Dermis blood vessel endothelial cell (primary cell): ENCODE data around the gene CEP78. TPM values are rescaled to one million over a fixed set of nuclear protein-coding genes. Genes with fewer than 3 reads are reported as not detected.

Source experiments
- DNase-seq: peaks from one replicate; pipeline ENCODE4 v3.0.0; 2010
- total RNA-seq: library from RNA; depleted of rRNA; stranded (reverse); fragments of >200 nt; gene quantifications from 2 replicates; pipeline ENCODE4 v1.2.3, GENCODE V29; 2014

Gene CEP78
- total RNA-seq, 1 donor from 2014 or later: 18.5 TPM

DNA sequence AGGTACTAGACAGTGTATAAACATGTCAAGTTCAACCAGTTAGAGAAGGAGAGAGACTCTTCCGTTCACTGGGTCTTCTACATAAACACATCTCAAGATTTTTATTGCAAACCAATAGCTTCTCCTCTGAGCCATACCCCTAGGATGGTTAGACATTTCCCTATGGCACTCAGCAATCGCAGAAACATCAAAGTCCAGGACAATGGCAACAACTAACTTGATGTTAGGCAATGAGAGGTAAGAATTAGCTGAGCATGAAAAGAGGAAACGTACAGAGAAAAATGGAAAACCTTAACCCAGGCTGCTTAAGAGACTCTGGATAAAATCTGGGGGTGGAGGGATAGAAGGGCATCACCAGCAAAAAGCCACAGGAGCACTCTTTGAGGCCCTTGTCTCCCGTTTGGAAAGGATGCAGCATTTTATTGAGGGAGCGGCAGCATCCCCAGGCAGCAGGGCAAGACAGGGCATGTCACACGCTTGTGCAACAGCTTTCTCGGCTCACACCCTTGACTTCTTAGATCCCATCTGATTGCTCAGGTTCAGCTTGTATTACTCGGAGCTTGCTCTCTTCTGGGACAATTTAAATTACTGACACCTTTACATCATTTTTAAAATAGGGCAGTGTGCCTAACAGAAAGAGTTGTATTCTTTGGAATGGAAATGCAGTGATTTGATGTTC, 52.5 kb downstream of the CEP78 start:
- DNase-seq: no peak

DNA sequence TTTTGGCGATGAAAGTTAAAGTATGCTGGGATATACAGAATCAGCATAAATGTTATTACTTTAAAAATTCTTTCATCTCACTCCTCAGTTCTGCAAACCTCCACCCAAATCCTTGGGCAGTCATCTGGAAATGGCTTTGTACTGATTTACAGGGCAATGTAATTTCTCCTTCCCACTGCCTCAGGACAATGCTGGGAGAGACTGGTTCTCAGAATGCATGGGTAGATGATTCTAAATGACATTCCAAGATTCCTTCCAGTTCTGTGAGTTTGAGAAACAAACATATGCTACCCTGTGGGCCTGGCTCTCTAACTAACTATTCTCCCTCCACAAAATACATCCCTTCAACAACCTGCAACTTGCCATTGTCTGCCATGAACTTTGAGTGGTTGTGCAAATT, 53.6 kb downstream of the CEP78 start:
- DNase-seq: no peak

DNA sequence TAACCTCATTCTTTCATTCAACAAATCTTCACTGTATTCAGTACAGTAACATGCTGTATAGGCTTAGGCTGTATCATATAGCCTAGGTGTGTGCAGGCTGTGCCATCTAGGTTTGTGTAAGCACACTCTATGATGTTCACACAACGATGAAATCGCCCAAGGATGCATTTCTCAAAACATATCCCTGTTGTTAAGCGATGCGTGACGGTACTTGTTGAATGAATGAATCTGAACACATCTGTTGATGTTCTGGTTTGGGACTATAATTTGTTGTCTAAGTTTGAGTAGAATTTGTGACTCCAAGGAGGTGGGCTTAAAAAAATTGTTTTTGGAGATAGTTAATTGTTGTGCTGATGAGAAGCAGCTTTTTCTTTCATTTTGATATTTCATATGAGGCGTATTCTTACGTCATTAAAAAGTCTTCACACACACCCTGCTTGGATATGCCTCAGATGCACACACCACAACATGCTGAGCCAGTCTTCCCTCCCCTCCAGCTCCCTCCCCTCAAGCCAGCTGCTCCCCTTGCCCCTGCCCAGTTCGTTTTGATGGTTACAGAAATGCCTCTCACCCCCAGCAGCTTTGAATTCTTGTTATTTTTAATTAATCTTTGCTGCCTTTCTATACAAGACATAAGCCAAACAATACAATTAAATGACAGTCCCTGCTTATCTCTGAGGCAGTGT, 55.5 kb downstream of the CEP78 start:
- DNase-seq: no peak

DNA sequence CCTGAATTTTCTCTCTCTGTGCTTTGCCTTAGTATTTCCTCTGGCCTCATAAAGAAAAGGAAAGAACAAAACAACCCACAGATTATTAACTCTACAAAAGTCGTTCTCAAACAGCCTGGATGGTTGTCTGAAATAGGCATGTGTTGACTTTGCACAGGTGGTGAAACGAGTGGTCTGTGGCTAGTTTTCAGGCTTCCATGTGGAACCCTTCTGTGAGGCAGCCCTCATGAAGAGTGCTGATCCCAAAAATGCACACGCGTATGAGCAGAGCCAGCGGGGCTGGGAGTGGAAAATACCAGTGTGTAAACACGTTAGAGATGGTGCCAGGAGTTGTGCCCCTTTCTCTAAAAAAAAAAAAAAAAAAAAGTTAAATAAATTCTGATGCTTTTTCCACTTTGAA, 56.2 kb downstream of the CEP78 start:
- no peak for DNase-seq

DNA sequence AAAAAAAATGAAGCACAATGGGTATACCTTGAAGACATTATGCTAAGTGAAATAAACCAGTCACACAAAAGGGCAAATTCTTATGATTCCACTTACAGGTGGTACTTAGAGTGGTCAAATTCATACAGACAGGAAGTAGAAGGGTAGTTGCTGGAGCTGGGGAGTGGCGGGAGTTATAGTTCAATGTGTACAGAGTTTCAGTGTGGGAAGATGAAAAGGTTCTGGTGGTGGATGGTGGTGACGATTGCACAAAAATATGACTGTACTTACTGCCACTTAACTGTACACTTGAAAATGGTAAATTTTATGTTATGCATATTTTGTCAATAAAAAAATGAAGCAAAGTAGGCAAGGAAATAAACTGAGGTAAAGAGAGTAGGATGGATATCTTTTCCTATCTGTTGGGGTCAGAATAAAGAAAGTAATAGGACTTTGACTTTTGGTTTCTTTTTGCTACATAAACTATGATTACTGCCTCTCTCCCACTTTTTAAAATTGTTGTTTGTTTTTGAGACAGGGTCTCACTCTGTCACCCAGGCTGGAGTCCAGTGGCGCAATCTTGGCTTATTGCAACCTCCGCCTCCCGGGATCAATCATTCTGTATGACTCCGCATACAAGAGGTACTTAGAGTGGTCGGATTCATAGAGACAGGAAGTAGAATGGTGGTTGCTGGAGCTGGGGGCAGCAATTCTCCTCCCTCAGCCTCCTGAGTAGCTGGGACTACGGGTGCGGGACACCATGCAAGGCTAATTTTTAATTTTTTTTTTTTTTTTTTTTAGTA, 57.0 kb downstream of the CEP78 start:
- no peak for DNase-seq

DNA sequence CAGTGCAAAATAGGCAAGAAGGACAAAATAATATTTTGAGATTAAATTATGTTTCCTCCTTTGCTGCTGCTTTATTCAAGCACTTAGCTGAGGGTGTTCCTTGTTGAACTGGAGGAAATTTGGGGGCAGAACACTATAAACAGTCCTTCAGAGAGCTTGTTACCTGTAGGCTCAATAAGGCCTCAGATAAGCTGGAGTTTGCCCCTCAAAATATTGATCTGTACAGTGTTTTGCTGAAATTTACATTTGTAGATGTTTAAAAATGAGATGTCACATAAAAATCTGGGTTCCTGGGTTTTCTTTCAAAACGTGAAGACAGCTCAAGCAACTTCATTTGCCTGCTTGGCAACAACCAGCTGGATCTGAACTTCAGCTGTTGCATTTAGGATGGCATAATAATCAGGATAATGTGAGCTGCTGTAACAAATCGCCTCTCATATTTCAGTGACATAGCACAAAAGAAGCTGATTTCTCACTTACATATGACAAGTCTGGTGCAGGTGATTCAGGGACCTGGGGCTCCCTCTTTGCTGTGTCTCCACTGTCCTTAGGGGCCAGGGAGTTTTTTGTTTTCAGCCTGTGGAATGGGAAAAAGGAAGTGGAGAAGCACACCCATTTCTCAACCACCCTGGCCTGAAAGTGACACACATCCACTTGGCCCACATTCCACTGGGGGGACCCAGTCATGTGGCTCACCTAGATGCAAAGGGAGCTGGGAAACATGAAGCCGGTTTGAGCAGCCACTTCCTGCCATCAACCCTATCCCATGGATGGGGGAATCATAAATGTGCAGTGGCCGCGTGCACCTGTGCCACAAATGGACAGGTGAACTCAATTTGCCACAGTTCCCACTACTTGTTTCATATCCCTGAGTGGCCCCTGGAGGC, 58.7 kb downstream of the CEP78 start:
- no peak for DNase-seq

DNA sequence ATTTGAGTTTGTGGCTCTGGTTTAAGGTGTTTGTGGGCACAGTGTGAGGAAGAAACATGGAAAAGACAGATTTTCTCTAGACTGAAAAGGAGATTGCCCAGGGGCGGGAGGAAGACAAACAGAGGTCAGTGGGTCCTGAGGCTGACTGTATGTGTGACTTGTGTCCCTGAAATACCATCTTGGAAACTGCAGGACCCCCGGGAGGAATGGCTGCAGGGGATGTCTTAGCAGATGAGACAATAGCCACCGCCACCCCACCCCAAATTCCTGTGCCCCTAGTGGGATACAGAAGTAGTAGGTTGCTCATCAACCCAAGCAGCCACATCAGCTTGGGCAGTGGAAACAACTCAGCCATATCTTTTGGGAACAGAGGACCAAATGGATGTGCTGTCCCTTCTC, 59.3 kb downstream of the CEP78 start:
- no peak for DNase-seq

DNA sequence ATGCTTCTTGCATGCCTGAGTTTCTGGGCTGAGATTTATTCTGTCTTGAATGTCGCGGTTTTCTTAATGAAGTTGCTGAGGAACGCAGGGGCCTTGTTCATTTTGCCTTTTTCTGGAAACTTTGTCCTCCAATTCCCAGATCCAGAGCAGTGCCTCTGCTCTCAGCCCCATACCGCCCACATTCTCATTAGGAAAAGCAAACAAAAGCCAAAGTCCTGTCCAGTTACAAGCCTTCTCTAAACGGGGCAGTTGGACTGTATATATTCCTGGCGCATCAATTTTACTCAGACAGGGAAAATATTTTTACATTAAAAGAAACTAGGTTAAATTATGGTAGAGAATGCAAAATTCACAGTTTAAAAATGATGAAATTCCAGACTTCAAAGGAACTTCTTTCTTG, 59.9 kb downstream of the CEP78 start:
- DNase-seq: no peak

DNA sequence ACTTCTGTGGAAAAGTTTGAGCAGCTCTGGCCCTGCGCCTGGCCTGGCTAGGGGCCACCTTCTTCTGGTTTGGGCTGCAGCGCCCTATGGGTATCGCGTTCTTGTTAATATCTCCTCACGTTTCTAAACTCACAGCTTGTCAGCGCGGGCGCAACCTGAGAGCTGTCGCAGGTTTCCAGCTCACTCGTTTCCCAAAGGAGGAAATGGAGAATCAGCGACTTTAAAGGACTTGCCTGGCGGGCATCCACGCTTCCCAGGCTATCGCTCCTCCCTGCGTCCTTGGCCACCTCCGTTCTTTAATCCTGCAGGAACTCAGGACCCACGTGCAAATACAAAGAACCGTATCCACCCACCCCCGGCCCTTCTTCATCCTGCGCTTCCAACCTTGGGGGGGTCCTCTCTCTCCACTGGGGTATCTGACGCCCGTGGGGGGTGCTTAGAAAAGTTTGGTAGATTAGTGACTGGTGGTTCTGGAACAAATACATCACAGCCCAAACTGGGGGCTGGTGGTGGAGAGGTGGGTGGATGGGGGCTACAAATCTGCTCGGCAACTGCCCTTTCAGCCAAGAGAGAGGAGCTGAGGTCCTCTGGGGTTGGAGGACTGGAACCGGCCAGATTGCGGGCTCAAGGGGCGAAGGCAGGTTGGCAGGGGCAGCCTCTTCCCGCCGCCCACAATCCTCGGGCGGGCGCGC, 60.5 kb downstream of the CEP78 start:
- peak; percentile 51 for DNase-seq

DNA sequence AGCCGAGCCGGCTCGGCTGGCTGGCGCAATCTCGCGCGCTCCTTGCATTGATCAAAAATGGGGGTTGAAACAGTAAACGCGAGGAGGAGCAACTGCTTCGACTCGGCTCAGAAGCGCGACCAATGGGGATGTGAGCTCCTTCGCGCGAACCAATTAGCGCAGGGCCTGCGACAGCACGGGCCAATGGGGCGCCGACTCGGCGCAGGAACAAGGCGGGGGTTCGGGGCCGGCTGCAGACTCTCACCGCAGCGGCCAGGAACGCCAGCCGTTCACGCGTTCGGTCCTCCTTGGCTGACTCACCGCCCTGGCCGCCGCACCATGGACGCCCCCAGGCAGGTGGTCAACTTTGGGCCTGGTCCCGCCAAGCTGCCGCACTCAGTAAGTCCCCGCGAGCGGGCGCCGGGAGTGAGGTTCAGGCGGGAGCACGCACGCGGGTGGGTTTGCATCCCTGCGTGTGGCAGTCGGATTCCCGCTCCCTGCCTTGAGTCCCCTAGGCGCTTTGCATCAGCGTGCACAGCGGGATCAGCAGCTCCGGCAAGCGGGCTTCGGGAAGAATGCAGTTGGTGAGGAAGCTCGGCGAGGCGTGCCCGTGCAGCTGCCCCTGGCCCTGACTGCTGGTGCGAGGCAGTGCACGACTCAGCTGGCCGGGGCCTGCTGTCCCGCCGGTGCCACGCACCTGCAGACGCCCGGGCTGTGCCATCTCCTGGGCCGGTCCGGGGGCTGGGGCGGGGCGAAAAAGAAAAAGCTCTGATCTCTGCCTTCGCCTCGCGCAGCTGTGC, 61.2 kb downstream of the CEP78 start, which contains the start of gene PSAT1:
Gene PSAT1 (plus strand): TSS at position 233 of the 779 bp plus-strand sequence. CDS start 86 bp downstream, at position 319.
- peak; percentile 96 for DNase-seq

DNA sequence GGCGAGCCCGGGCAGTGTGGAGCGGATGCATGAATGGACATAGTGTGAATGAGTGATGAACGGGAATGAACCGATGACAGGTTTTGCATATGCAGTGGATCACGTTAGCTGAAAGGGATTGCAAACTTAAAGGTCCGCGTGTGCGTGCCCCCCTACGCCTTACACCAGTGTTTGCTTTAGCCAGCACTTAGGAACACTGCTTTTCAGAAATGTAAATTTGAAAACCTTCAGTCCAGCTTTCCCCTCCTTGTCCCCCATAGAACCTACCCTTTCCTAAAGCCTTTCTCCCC, 61.7 kb downstream of the CEP78 start:
- peak; percentile 59 for DNase-seq

DNA sequence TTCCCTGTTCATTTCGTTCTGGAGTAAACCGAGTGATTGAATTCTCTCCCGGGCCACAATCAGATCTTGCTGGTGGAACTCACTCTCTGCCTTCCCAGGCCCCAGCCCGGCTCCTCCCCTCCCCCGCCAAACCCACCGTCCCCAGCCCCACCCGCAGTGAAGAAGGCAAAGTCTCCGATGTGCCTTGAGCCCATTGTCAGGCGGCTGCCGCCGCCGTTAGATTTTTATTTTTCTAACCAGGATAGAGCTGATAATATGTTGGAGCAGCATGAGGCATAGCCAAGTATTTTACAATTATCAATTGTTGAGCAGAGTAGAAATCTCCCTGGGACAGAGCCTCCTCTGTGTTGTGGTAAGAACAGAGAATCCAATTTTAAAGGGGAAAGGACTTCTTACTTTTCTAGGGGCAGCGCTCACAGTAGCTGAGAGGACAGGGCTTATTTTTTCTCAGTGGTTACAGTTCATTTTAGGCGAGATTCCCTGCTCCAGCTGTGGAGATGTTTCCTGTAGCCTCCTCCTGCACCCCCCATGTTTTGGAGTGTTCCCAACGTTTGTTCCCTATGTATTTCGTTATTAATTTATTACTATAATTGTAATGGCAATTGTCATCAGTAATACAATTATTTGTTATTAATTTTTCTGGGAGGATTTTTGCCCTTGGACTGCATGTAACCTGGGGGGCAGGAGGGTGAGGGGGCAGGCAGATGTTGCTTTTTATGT, 62.3 kb downstream of the CEP78 start:
- DNase-seq: peak; percentile 15

DNA sequence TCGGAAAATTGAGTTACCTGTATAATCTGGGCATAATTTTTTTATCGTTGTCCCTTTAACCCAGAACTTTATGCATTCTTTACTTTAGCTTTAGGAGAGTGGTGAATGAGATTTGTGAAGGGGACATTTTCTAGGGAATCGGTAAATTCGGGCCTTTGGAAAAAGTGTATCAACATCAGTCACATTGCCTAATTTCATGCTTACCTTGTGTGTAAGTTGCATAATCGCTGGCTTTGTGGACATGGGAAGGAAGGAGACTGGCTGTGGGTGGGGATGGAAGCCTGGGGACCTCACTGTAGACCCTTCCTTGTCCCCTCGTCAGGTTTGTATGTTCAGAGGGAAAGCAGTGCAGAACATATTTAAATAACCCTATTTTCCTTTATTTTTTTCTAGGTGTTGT, 64.3 kb downstream of the CEP78 start:
- no peak for DNase-seq

DNA sequence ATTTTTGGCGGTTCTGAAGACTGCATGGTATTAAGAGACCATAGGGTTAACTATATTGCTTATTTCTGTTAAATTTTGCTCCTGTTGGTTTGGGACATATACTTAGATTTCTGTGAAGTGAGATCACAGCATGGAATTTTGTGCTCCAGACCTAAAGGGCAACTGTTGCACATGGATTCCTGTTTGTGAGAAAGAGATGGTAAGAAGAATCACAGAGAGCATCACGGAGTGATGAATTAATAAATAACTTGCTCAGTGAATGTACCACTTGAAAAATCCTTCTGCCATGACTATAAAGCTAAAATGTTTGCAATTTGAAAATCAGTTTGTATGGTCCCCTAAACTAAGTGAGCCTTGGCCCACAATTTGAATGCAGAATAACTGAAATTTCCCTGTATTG, 65.6 kb downstream of the CEP78 start:
- no peak for DNase-seq

DNA sequence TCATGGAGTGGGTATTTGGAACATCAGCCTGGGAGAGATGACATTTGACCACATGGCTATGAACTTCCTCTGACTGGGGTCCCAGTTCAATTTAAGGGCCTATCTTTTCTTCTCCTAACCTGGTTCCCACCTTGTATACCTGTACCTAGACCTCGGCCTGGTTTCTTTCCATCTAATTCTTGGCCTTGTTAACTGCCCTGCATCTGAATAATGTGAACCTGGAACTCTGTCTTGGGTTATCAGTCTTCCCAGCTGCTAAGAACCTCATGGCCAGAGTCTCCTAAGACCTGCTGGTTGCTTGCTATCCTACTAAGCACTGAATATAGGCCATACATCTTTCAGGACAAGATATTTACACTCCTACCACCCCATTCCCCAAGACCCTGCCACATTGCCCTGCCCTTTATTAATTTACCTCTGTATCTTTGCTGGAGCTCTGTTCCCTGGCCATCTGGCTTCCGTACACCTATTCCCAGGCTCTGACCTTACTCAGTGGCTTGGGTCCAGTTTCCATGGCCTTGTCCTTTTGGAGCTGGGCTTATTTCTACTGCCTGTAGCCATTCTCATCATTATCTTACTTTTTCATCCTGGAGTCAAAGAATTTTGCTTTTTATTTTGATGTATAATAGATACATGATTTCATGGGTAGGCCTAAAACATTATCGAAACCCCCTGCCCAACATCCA, 67.6 kb downstream of the CEP78 start:
- DNase-seq: no peak

DNA sequence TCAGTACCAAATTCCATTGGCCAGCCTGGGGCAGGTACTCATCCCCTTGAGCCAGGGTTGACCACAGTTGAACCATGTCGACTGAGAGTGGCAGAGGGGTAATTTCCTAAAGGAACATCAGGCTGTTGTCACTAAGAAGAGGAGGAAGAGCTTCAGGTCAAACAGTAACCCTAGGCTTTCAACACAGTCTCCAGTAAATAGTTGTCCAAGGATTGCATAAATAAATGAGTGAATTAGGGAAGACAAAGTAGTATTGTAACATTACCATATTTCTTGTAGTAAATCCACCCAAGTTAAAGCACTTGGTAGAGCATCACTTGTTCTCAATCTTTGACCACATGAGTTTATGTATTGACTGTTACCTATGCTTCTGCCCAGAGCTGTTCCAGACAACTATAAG, 68.5 kb downstream of the CEP78 start:
- DNase-seq: no peak

DNA sequence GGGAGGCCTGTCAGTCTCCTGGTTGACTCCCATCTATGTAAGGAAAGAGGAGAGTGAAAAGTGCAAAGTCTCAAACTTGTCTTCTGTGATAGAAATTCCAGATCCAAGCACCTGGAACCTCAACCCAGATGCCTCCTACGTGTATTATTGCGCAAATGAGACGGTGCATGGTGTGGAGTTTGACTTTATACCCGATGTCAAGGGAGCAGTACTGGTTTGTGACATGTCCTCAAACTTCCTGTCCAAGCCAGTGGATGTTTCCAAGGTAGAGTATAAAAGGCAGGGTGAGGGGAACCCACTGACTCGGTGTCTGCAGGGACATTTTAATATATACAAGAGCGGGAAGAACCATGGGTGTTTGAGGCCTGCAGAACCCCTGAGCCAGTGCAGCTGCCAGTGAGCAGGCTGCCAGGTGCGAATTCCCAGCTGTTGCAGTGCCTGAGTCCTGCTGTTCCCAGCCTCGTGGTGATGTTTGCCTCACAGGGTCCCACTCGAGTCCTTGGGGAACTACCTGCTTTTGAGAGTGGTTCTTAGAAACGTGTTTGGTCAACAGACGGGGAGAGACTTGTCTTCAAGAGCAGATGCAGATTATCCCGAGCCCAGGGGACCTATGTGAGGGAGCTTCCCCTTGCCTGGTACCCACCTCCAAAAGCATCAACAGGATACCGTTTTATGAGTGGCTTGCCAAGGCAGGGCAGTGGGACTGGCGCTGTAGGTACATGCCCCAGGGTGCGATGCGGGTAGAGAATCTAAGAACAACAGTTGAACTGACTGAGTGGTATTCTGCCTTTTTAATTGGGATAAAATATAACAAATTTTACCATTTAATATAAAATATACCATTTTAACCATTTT, 70.6 kb downstream of the CEP78 start:
- no peak for DNase-seq

DNA sequence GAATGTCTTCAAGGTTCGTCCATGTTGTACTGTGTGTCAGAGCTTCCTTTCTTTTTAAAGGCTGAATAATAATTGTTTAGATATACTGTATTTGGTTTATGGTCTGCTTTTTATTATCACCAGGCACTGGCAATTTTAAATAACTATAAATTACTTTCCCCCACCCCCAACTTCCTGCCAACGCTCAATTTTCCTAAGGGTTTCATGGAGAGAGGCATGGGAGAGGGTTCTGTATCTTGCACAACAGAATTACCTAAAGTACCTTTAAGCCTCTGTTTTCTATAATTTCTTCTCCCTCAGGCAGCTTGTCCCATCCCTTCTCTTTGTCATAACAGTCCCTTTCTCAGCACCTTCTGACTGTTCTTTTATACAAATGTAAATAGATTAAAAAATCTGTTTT, 71.5 kb downstream of the CEP78 start:
- DNase-seq: no peak

DNA sequence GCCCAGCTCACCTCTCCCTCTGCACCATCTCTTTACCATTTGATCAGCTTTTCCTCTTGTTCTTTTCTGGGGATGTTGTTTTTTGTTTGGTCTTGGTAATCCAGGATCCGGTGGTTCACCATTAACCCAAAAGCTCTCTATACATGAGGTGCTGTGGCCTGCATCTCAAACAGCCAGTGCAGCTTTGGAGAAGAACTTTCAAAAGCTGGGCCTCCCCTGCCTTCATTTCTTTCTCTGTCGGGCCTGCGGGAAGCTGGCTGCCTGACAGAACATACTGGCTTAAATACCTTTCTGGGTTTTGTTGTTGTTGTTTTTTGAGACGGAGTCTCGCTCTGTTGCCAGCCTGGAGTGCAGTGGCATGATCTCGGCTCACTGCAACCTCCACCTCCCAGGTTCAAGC, 73.2 kb downstream of the CEP78 start:
- DNase-seq: no peak
